Breast epithelium (tissue), 4 donors: ENCODE results near the gene PSMB8. TPM values are rescaled to one million over a fixed set of nuclear protein-coding genes. Genes with fewer than 3 reads are reported as not detected.

Source experiments
- DNase-seq, 2 donors: peaks; one replicate each; pipeline ENCODE4 v3.0.0-alpha.2; 2019; ENCODE audit warnings: low spot score in 2 of 2
- H3K27ac ChIP-seq, 2 donors: fragments of 200-600 bp; sonication (generic) in 1 of 2; one replicate each; pipeline ENCODE4 v1.5.1; 2016 to 2019; ENCODE audit warnings: mild to moderate bottlenecking in 1 of 2
- H3K27me3 ChIP-seq, 2 donors: fragments of 200-600 bp; sonication (generic) in 1 of 2; one replicate each; pipeline versions ENCODE4 v1.5.1 to v1.6.0; 2017 to 2019; ENCODE audit warnings: control low read depth in 1 of 2, mild to moderate bottlenecking in 1 of 2
- H3K36me3 ChIP-seq: fragments of 200-600 bp; one replicate; pipeline ENCODE4 v1.5.1; 2019
- H3K4me1 ChIP-seq, 2 donors: fragments of 200-600 bp; sonication (generic); one replicate each; pipeline ENCODE4 v1.5.1; 2016 to 2019; ENCODE audit warnings: control low read depth in 1 of 2
- H3K4me3 ChIP-seq, 3 donors: fragments of 200-600 bp; sonication (generic); 1 replicate in 2 of 3; 2 replicates in 1 of 3; pipeline ENCODE4 v1.5.1; 2016 to 2019; ENCODE audit warnings: mild to moderate bottlenecking in 3 of 3, moderate library complexity in 2 of 3
- H3K9me3 ChIP-seq, 2 donors: fragments of 200-600 bp; sonication (generic) in 1 of 2; one replicate each; pipeline ENCODE4 v1.5.1; 2016 to 2019; ENCODE audit warnings: control low read depth in 1 of 2
- POLR2A ChIP-seq: fragments of 450-650 bp; IDR thresholded peaks from one replicate; pipeline ENCODE4 v1.6.1; 2016; ENCODE audit warnings: antibody characterized with exemption, mild to moderate bottlenecking, moderate library complexity
- POLR2AphosphoS5 ChIP-seq, 3 donors: sonication (generic); formaldehyde crosslinking; IDR thresholded peaks; one replicate each; pipeline ENCODE4 v1.6.1; 2017; ENCODE audit warnings: antibody characterized with exemption in 3 of 3
- intact Hi-C: fragments of 100-400 bp; cut with DNase I; formaldehyde crosslinking; loops from one replicate; pipeline ENCODE4 v1.15.1; 2023; ENCODE audit warnings: low total_unique reads
- total RNA-seq, 3 donors: library from RNA; depleted of rRNA; stranded (reverse); fragments of >200 nt; gene quantifications; one replicate each; pipeline ENCODE4 v1.1.0, GENCODE V29; 2016
- TF ChIP-seq, protein P1 (sequence below), 3 donors: fragments of 450-650 bp; IDR thresholded peaks; one replicate each; pipeline ENCODE4 v1.5.1; 2016 to 2017; ENCODE audit warnings: antibody characterized with exemption in 3 of 3, mild to moderate bottlenecking in 3 of 3, moderate library complexity in 3 of 3

PSMB8 gene
- total RNA-seq, 3 donors from 2014 or later: 36.0 to 47.3 (median 44.9) TPM

GRCh38 chr6:32847004-32847403 is 3.2 kb upstream of the PSMB8 start:
- TF ChIP-seq POLR2AphosphoS5 (IDR thresholded peaks at IDR 0.05): no peak
- TF ChIP-seq, protein P1, sequence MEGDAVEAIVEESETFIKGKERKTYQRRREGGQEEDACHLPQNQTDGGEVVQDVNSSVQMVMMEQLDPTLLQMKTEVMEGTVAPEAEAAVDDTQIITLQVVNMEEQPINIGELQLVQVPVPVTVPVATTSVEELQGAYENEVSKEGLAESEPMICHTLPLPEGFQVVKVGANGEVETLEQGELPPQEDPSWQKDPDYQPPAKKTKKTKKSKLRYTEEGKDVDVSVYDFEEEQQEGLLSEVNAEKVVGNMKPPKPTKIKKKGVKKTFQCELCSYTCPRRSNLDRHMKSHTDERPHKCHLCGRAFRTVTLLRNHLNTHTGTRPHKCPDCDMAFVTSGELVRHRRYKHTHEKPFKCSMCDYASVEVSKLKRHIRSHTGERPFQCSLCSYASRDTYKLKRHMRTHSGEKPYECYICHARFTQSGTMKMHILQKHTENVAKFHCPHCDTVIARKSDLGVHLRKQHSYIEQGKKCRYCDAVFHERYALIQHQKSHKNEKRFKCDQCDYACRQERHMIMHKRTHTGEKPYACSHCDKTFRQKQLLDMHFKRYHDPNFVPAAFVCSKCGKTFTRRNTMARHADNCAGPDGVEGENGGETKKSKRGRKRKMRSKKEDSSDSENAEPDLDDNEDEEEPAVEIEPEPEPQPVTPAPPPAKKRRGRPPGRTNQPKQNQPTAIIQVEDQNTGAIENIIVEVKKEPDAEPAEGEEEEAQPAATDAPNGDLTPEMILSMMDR (IDR thresholded peaks at IDR 0.05): no peak
- TF ChIP-seq POLR2A: no peak
- peaks cover 0 to 8% of the 10 kb centered on the region in 2 donors for H3K4me1 ChIP-seq
- no peak overlapping the region for H3K27ac ChIP-seq
- DNase-seq: peak in 1 of 2 donors; percentile 15
- H3K9me3 ChIP-seq: no peaks in the 10 kb centered on the region
- H3K4me3 ChIP-seq: no peak overlapping the region
- H3K36me3 ChIP-seq: peaks cover 4% of the 10 kb centered on the region
- intact Hi-C loops: no loop called here
- no peaks in the 10 kb centered on the region for H3K27me3 ChIP-seq

- TF ChIP-seq, protein P1 (IDR thresholded peaks at IDR 0.05): no peak
- TF ChIP-seq POLR2AphosphoS5 (IDR thresholded peaks at IDR 0.05): no peak
- no peak for TF ChIP-seq POLR2A
- Histone ChIP-seq H3K36me3 (peaks cover 4% of the 10 kb centered on the region), H3K9me3 (no peaks in the 10 kb centered on the region), H3K4me3 (peak overlapping the region in 2 of 3 donors; percentile 84 to 89), H3K27me3 (no peaks in the 10 kb centered on the region), H3K27ac (peak overlapping the region; percentile 92 to 97), H3K4me1 (peaks cover 0 to 8% of the 10 kb centered on the region in 2 donors)
- intact Hi-C loops: no loop called here
- no peak for DNase-seq
Measured at GRCh38 chr6:32845384-32845884, 1.6 kb upstream of the PSMB8 start.

GRCh38 chr6:32844839-32845383 is 1.1 kb upstream of the PSMB8 start:
- intact Hi-C loops: no loop called here
- Histone ChIP-seq H3K27ac (peak overlapping the region; percentile 92 to 97), H3K36me3 (peaks cover 4% of the 10 kb centered on the region)

GRCh38 chr6:32843331-32843978 is 392 bp downstream of the PSMB8 start:
- no peak for DNase-seq
- H3K27me3 ChIP-seq: no peaks in the 10 kb centered on the region
- peaks cover 4% of the 10 kb centered on the region for H3K36me3 ChIP-seq
- H3K4me1 ChIP-seq: peaks cover 0 to 8% of the 10 kb centered on the region in 2 donors
- TF ChIP-seq, protein P1 (IDR thresholded peaks at IDR 0.05): no peak
- no peak for TF ChIP-seq POLR2AphosphoS5 (IDR thresholded peaks at IDR 0.05)
- no peak for TF ChIP-seq POLR2A
- H3K4me3 ChIP-seq: peak overlapping the region; percentile 63 to 89 (median 84)
- no peaks in the 10 kb centered on the region for H3K9me3 ChIP-seq
- intact Hi-C loops: no loop called here
- H3K27ac ChIP-seq: peak overlapping the region; percentile 92 to 97

More at GRCh38 chr6:32844839-32845383, 1.1 kb upstream of the PSMB8 start:
- DNase-seq: no peak
- H3K27me3 ChIP-seq: no peaks in the 10 kb centered on the region
- H3K4me3 ChIP-seq: peak overlapping the region; percentile 63 to 89 (median 84)
- H3K4me1 ChIP-seq: peaks cover 0 to 8% of the 10 kb centered on the region in 2 donors
- TF ChIP-seq, protein P1 (IDR thresholded peaks at IDR 0.05): no peak
- TF ChIP-seq POLR2AphosphoS5 (IDR thresholded peaks at IDR 0.05) (peak in 1 of 3 donors; percentile 1), POLR2A (no peak)
- H3K9me3 ChIP-seq: no peaks in the 10 kb centered on the region

DNA sequence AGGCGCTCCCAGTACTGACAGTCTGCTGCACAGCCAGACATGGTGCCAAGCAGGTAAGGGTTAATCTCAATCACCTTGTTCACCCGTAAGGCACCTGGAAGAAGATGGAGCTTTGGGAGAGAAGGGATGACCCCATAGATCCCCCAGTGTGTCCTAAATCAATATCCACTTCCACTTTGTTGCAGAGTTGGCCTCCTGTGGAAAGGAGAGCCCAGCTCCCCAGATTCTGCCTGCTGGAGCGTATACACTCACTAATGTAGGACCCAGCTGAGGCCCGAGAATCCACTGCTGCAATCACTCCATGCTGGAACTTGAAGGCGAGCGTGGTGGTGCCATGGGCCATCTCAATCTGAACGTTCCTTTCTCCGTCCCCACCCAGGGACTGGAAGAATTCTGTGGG is 1.2 kb downstream of the PSMB8 start:
- peaks cover 0 to 10% of the 10 kb centered on the region in 2 donors for H3K4me1 ChIP-seq
- peak in 1 of 2 donors; percentile 13 for DNase-seq
- intact Hi-C loops: no loop called here
- H3K27me3 ChIP-seq: no peaks in the 10 kb centered on the region
- H3K9me3 ChIP-seq: no peaks in the 10 kb centered on the region
- peak overlapping the region; percentile 28 to 97 for H3K27ac ChIP-seq
- H3K4me3 ChIP-seq: peak overlapping the region; percentile 63 to 89 (median 84)
- no peak for TF ChIP-seq POLR2A
- peaks cover 4% of the 10 kb centered on the region for H3K36me3 ChIP-seq
